ENCODE measurements around the gene YIPF5. TPM values are rescaled to one million over a fixed set of nuclear protein-coding genes. Genes with fewer than 3 reads are reported as not detected.
A peak's percentile ranks its signal among the peaks of the same experiment; 100 is the strongest.

YIPF5 gene
- polyA plus RNA-seq (ENCODE audit: low read depth in 6 of 6): 10 to 100 TPM; 39.7 to 54.3 (median 46.3) TPM

DNA sequence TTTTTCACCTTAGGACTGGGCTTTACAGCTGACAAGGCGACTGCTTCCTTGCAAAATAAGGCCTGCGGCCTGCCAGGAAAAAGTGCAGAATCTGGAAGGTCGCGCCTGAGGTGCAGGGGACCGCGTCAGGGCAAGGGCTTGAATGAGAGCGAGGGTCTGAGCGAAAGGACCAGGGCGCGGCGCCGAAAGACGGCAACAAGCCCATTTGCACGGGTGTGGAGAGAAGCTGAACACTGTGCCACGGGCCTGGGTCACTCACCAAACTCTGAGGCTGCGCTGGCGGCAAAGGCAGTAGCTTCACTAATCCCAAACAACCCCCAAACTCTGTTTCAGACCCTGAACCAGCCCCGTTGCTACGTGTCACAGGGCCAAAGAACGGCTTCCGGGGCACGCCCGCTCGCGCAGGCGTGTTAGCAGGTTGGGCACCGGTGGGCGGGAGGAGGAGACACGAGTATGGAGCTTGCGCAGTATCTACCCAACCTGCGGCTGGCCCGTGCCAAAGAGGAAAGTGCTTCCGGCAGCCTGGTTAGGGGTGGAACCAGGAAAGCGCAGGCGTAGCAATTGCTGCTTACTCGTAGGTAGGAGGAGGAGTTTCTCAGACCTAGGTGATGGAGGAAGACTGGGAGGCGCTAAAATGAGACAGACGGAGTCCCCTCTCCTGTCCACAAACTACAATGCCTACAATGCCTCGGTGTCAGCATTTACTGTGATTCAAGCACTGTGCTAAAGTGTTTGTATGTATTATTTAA lies at the start of gene YIPF5, which contains the start of gene KCTD16:
Gene YIPF5, minus strand, starts transcription at position 384 of the 749 bp plus-strand sequence. CDS start 704 bp downstream, outside the sequence.
Gene KCTD16, plus strand, starts transcription at position 598 of the 749 bp plus-strand sequence.
- Mint-ChIP-seq H3K4me3 (peak within 1 kb of the TSS; percentile 84 to 97 (median 95)), H3K4me1 (peaks cover 17 to 24% (median 20%) of the 10 kb centered on the region in 3 donors), H3K9me3 (peaks cover 0 to 4% (median 0%) of the 10 kb centered on the region in 7 donors), H3K27ac (peak within 1 kb of the TSS; percentile 93 to 98 (median 96)), H3K36me3 (peaks cover 0 to 14% of the 10 kb centered on the region in 2 donors), H3K27me3 (peaks cover 5 to 19% (median 14%) of the 10 kb centered on the region in 3 donors)
- DNase-seq (peak; percentile 97), ATAC-seq (ENCODE audit: low read depth in 2 of 2) (peak; percentile 94 to 95)

DNA sequence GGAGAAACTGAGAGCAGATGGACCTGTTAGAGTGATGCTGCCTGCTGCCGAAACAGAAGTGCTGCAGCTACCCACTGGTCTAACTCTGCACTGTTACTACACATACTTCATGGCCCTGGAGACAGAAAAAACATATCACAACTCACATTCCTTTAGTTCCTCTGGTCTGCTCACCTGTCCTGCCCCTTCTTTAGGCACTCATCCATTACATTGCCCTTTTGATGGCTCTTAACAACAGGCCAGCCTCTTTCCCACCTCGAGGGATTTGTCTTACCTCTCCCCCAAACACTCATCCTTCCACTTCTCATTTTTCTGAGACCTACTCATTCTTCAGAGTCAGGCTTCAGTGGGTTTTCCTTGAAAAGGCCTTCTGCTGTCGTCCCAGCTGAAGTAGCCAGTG lies 49.4 kb upstream of the YIPF5 start:
- H3K27ac Mint-ChIP-seq: no peak overlapping the region
- peaks cover 0 to 6% (median 0%) of the 10 kb centered on the region in 7 donors for H3K9me3 Mint-ChIP-seq
- H3K4me1 Mint-ChIP-seq: no peaks in the 10 kb centered on the region
- peaks cover 4 to 18% (median 9%) of the 10 kb centered on the region in 3 donors for H3K27me3 Mint-ChIP-seq
- DNase-seq: no peak
- H3K36me3 Mint-ChIP-seq: no peaks in the 10 kb centered on the region
- H3K4me3 Mint-ChIP-seq: peak overlapping the region in 1 of 8 donors; percentile 5
- no peak for ATAC-seq (ENCODE audit: low read depth in 2 of 2)

DNA sequence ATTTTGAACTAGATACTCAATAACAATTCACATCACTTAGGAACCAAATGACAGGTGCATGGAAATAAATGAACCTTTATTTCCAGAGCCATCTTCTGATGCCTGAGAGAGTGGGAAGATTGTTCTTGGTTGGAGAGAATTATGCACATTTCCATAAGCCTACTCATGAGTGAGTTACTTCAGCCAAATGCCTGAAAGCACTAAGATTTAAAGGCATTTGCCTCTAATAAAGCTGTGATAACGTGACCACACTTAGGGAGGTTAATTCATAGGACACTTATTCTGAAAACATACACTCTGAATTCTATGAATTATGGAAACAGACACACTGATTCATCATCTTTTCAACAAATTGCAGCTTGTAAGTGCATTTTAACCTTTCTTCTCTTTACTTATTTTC lies 40.2 kb upstream of the YIPF5 start:
- no peaks in the 10 kb centered on the region for H3K9me3 Mint-ChIP-seq
- no peak for DNase-seq
- no peak overlapping the region for H3K4me3 Mint-ChIP-seq
- no peak overlapping the region for H3K27ac Mint-ChIP-seq
- no peaks in the 10 kb centered on the region for H3K36me3 Mint-ChIP-seq
- H3K4me1 Mint-ChIP-seq: no peaks in the 10 kb centered on the region
- H3K27me3 Mint-ChIP-seq: peaks cover 35 to 45% (median 41%) of the 10 kb centered on the region in 3 donors
- no peak for ATAC-seq (ENCODE audit: low read depth in 2 of 2)

DNA sequence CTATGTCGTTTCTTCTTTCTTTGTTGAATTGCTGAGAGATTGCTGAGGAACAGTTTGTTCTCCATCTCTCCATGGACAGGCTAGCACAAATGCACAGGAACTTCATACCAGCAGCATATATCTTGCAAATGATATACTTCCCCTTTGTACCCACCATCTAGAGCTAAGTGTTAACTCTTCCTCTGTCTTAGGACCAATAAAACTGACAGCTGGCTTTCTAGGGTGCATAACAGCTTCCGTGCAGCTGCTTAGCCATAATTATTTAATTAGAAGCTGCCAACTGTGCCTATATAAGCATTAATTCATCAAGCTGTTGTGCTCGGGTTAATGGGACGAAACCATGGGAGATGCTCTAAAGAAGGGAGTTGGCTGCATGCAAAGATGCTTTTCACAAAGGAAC lies 38.9 kb upstream of the YIPF5 start:
- ATAC-seq (ENCODE audit: low read depth in 2 of 2) (no peak), DNase-seq (no peak)
- peaks cover 40 to 53% (median 45%) of the 10 kb centered on the region in 3 donors for H3K27me3 Mint-ChIP-seq
- no peaks in the 10 kb centered on the region for H3K9me3 Mint-ChIP-seq
- H3K4me3 Mint-ChIP-seq: no peak overlapping the region
- no peak overlapping the region for H3K27ac Mint-ChIP-seq
- H3K36me3 Mint-ChIP-seq: no peaks in the 10 kb centered on the region
- peaks cover 0 to 3% (median 0%) of the 10 kb centered on the region in 3 donors for H3K4me1 Mint-ChIP-seq

DNA sequence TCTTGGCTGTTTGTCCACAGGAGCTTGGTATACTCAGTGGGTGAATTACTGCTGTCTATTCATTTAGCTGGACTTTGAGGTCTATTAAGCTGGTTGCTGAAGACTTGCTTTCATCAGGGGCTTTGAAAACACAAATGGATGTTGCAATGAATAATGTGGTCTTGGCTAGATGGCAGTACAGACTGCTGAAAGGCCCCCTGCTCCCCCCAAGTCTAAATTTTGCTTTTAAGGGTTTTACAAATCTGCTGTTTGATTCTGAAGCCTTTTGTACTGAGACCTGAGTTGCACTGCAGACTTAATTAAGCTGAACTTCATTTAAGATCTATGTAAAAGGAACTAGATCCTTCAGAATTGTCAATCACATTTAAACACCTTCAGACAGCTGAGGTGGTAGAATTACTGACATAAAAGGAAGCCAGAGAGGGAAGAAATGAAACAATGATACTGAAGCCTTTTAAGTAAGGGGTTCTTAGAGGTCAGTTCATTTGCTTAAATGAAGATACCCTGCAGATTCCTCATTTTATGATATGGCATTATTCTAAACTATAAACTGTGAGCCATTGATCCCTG lies 37.5 kb upstream of the YIPF5 start:
- no peaks in the 10 kb centered on the region for H3K9me3 Mint-ChIP-seq
- no peak overlapping the region for H3K4me3 Mint-ChIP-seq
- no peak overlapping the region for H3K27ac Mint-ChIP-seq
- DNase-seq (no peak), ATAC-seq (ENCODE audit: low read depth in 2 of 2) (no peak)
- H3K4me1 Mint-ChIP-seq: peaks cover 0 to 3% (median 0%) of the 10 kb centered on the region in 3 donors
- H3K27me3 Mint-ChIP-seq: peaks cover 36 to 53% (median 52%) of the 10 kb centered on the region in 3 donors
- no peaks in the 10 kb centered on the region for H3K36me3 Mint-ChIP-seq

DNA sequence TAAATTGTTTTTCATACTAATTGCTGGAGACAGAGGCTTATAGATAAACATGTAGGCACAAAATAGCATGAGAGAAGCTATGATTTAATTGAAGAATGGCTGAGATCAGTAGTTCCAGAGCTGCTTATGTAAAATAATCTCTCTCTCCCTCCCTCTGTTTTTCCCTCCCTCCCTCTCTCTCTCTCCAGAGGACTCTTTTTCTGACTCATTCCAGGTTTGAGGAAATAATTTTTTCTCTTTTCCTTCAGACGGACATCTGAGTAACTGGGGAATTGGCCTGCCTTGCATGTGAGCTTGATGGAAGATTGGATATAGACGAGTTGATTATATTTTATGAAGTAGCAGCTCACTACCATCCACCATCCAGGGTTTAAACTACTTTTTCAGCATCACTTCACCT lies 35.7 kb upstream of the YIPF5 start:
- no peaks in the 10 kb centered on the region for H3K36me3 Mint-ChIP-seq
- H3K27ac Mint-ChIP-seq: no peak overlapping the region
- H3K9me3 Mint-ChIP-seq: no peaks in the 10 kb centered on the region
- H3K4me3 Mint-ChIP-seq: no peak overlapping the region
- H3K4me1 Mint-ChIP-seq: peaks cover 0 to 3% (median 0%) of the 10 kb centered on the region in 3 donors
- H3K27me3 Mint-ChIP-seq: peaks cover 39 to 64% (median 56%) of the 10 kb centered on the region in 3 donors
- no peak for ATAC-seq (ENCODE audit: low read depth in 2 of 2)
- no peak for DNase-seq

DNA sequence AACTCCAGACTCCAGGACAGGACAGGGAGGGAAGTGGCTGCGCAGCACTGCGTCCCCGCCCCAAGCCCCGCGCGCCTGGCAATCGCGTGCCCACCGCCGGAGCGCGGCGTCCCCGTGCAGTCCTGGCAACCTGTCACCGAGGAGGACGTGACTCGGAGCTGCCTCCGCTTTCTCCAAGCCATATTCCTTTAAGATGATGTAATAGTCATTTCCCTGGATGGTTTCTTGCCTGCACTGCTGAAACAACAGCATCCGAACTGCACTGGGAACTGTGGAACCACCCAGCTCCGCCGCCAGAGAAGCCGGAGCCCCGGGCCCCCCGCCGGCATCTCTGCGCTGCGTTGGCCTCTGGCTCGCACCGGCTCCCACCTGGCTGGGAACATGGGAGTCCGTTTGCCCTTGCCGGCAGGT lies 34.7 kb upstream of the YIPF5 start:
- peaks cover 44 to 70% (median 66%) of the 10 kb centered on the region in 3 donors for H3K27me3 Mint-ChIP-seq

DNA sequence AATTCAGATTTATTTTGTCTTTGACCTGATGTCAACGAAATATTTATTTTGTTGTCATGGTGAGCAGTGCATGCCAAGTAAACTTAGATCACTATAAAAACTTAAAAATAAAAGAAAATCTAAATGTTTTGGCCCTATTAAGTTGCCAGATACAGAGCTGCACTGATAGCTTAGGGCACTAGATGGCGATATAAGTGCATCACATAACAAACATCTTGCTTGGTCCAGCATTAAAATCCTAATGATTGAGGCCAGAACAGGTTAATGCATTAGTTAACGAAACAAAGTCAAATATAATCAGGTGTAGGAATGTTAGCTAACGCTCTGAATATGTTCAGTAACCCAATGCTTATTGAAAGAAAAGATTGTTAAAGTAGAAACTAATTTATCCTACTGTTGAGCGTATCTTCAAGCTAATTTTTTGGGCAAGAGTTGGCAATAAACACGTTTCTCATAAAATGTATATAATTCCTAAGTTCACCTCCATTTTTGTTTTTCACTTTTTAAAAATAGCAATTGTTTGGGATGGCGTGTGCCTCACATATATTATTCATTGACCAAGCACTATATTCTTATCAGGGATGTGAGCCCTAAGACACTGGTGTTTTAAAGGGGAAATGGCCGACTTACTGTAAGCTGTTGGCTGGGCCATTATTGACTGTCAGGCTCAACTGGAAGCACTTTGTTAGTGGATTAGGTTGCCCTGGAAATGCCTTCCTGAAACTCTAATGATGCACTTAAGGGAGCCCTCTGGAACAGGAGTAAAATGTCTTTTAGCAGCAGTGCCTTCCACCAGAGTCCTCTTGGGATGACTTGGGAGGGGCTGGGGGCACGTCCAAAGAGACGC lies 33.5 kb upstream of the YIPF5 start:
- DNase-seq (peak; percentile 50), ATAC-seq (ENCODE audit: low read depth in 2 of 2) (peak; percentile 47 to 59)
- Mint-ChIP-seq H3K4me3 (no peak overlapping the region), H3K4me1 (peaks cover 0 to 3% (median 0%) of the 10 kb centered on the region in 3 donors), H3K27me3 (peaks cover 44 to 71% (median 69%) of the 10 kb centered on the region in 3 donors), H3K9me3 (no peaks in the 10 kb centered on the region), H3K27ac (no peak overlapping the region), H3K36me3 (no peaks in the 10 kb centered on the region)

More for the DNA sequence above, 34.7 kb upstream of the YIPF5 start:
- Mint-ChIP-seq H3K4me1 (peaks cover 0 to 3% (median 0%) of the 10 kb centered on the region in 3 donors), H3K27ac (no peak overlapping the region), H3K36me3 (no peaks in the 10 kb centered on the region), H3K4me3 (no peak overlapping the region), H3K9me3 (no peaks in the 10 kb centered on the region)
- no peak for ATAC-seq (ENCODE audit: low read depth in 2 of 2)
- no peak for DNase-seq

DNA sequence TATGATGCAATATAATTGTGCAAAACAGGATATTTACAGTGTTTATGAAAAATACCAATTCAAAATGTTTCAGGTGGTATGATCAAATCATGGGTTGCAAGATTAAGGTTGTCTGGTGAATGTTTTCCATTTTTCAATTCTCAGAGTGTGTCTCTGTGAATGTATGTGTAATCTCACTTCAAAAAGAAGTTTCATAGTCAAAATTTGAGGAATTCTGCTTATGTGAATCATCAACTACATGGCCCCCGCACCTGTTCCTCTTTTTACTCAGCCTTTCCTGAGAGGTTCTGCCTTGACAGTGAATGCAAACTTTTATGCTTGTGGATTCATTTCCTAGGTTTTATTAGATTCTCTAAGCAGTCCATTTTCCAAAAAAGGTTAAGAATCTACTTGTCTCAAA lies 32.3 kb upstream of the YIPF5 start:
- no peaks in the 10 kb centered on the region for H3K36me3 Mint-ChIP-seq
- no peak for ATAC-seq (ENCODE audit: low read depth in 2 of 2)

DNA sequence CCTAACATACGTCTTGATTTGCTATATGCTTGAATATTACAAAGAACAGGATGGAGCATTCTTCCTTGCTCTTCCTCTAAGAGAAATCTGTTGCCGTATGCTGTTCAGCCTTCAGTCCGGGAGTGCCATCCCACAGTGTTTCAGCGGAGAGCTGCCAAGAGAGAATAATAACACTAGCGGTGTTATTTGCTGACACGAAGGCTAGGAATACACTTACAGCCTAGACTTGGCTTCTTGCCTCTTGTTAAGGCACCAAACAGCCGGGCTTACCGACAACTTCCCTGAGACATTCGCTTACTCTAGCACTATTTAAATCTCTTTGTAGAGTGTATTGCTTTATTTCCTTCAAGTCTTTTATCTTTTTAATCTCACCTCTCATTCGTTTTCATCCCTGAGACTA lies 31.6 kb upstream of the YIPF5 start:
- H3K4me3 Mint-ChIP-seq: no peak overlapping the region
- no peaks in the 10 kb centered on the region for H3K36me3 Mint-ChIP-seq
- no peak for ATAC-seq (ENCODE audit: low read depth in 2 of 2)
- H3K27me3 Mint-ChIP-seq: peaks cover 38 to 72% (median 70%) of the 10 kb centered on the region in 3 donors
- no peak for DNase-seq
- H3K27ac Mint-ChIP-seq: no peak overlapping the region
- peaks cover 0 to 3% (median 0%) of the 10 kb centered on the region in 3 donors for H3K4me1 Mint-ChIP-seq
- H3K9me3 Mint-ChIP-seq: no peaks in the 10 kb centered on the region

More for the DNA sequence above, 32.3 kb upstream of the YIPF5 start:
- peaks cover 0 to 3% (median 0%) of the 10 kb centered on the region in 3 donors for H3K4me1 Mint-ChIP-seq
- peaks cover 43 to 77% (median 76%) of the 10 kb centered on the region in 3 donors for H3K27me3 Mint-ChIP-seq
- no peak for DNase-seq
- H3K9me3 Mint-ChIP-seq: no peaks in the 10 kb centered on the region
- H3K27ac Mint-ChIP-seq: no peak overlapping the region
- no peak overlapping the region for H3K4me3 Mint-ChIP-seq

DNA sequence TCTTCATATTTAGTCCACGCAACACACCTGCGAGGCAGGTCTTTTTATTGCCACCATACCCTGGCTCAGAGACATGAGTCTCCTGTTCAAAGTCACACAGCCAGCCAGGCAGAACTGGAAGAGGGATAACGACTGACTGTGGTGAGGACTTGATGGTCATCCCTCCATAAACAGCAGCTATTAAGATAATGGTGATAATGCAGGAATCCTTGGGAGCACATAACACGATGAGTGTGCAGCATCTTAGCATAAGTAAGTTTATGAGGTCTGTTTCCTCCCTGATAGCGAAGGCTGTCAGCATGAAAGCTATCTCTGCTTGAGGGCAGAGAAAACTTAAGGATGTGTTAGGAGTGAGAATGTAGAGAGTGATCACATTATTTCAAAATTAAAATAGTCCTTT lies 31.1 kb upstream of the YIPF5 start:
- Mint-ChIP-seq H3K36me3 (no peaks in the 10 kb centered on the region), H3K27ac (no peak overlapping the region), H3K4me3 (no peak overlapping the region), H3K27me3 (peaks cover 34 to 68% (median 67%) of the 10 kb centered on the region in 3 donors), H3K4me1 (peaks cover 0 to 3% (median 0%) of the 10 kb centered on the region in 3 donors), H3K9me3 (no peaks in the 10 kb centered on the region)
- ATAC-seq (ENCODE audit: low read depth in 2 of 2) (no peak), DNase-seq (no peak)

DNA sequence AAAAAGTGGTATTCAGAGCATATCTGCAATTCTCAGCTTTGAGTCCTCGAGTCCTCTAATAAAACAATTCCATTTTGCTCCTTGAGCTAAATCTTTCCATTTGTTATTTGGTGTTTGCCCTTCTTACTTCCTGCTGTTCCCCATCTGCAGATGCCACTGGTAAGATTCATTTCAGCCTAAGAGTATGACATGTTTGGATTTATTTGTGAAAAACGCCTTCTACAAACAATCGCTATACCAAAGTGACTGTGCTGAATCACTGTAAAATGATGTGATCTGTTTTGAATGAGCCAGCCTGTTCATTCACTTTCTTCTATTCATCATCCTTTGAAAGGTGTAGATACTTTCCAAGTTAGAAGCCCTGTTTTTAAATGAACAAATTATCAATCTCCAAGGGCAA lies 27.9 kb upstream of the YIPF5 start:
- no peak for ATAC-seq (ENCODE audit: low read depth in 2 of 2)
- Mint-ChIP-seq H3K36me3 (no peaks in the 10 kb centered on the region), H3K4me1 (no peaks in the 10 kb centered on the region), H3K27ac (no peak overlapping the region), H3K9me3 (no peaks in the 10 kb centered on the region), H3K4me3 (no peak overlapping the region), H3K27me3 (peaks cover 17 to 36% (median 36%) of the 10 kb centered on the region in 3 donors)
- DNase-seq: no peak

DNA sequence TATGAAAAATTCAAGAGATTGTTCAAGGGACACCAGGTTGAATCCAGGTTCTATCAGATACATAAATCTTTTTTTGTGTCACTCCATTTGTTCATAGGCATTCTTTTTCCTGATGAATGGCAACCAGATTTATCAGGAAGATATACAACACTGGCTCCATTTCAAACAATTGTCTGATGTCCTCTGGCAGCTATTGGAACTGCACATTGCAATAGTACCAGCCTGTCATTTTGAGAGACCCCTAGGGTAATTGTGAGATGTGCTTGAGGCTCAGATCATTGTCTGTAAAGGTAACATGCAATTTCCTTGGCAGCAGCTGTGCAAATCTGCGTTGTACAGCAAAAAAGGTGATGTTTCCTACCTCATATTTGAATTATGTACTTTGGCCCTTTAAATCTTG lies 26.2 kb upstream of the YIPF5 start:
- no peak overlapping the region for H3K4me3 Mint-ChIP-seq
- ATAC-seq (ENCODE audit: low read depth in 2 of 2) (no peak), DNase-seq (no peak)
- H3K27me3 Mint-ChIP-seq: peaks cover 17 to 32% (median 26%) of the 10 kb centered on the region in 3 donors
- no peaks in the 10 kb centered on the region for H3K9me3 Mint-ChIP-seq
- H3K27ac Mint-ChIP-seq: no peak overlapping the region
- H3K4me1 Mint-ChIP-seq: peaks cover 0 to under 1% (median 0%) of the 10 kb centered on the region in 3 donors
- no peaks in the 10 kb centered on the region for H3K36me3 Mint-ChIP-seq
